ENCODE measurements around the gene ABCF2.

DNA sequence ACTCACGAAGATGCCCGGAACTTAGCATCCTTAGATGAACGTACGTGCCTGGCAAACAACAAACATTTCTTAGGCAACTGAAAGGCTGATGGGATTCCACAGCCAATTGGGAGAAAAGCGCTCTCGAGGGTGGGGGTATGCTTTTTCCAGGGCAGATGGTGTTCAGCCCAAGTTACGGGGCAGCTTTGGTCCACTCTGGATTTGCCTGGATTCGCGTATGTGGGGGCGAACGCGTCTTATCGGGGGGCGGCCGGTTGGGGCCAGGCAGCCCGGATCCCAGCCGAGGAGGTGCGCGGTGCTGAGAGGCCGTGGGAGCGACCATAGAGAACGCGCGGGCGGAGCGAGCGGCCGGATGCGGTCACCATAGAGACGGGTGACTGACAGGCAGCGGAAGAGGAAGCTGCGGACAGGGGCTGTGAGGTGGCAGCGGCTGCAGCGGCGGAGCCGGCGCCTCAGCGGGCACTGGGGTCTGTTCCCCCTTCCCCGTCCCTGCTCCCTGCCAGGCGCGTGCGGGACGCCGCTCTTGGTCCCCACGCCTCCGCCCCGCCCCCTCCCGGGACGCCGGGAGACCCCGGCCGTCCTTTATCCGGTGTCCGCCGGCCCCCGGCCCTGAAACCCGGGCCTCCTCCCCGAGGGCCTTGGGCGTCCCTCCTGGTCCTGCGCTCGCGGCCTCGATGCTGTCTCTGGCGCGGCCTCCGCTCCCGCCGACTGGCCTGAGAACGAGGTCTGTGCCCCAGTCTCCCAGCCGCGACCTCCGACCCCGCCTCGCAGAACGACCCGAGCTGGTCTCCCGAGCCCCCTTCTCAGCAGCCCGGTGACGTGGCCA is 5.3 kb upstream of the ABCF2 start, which contains the start of gene CHPF2:
- TF ChIP-seq, protein P1, sequence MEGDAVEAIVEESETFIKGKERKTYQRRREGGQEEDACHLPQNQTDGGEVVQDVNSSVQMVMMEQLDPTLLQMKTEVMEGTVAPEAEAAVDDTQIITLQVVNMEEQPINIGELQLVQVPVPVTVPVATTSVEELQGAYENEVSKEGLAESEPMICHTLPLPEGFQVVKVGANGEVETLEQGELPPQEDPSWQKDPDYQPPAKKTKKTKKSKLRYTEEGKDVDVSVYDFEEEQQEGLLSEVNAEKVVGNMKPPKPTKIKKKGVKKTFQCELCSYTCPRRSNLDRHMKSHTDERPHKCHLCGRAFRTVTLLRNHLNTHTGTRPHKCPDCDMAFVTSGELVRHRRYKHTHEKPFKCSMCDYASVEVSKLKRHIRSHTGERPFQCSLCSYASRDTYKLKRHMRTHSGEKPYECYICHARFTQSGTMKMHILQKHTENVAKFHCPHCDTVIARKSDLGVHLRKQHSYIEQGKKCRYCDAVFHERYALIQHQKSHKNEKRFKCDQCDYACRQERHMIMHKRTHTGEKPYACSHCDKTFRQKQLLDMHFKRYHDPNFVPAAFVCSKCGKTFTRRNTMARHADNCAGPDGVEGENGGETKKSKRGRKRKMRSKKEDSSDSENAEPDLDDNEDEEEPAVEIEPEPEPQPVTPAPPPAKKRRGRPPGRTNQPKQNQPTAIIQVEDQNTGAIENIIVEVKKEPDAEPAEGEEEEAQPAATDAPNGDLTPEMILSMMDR (conservative IDR thresholded peaks at IDR 0.05): no peak
- TF ChIP-seq EZH2 (IDR thresholded peaks at IDR 0.05; ENCODE audit: low read depth): no peak
